Hepatocyte (in vitro differentiated cells): ENCODE data around the gene NCAPG.

Experiments
- EZH2 ChIP-seq: fragments of 200-600 bp; sonication (generic); IDR thresholded peaks from 2 replicates; pipeline ENCODE4 v1.6.1; 2016; ENCODE audit warnings: antibody characterized with exemption, mild to moderate bottlenecking, borderline replicate concordance
- EZH2phosphoT487 ChIP-seq: fragments of 200-600 bp; sonication (generic); IDR thresholded peaks from one replicate; pipeline ENCODE4 v1.6.1; 2018; ENCODE audit warnings: antibody characterized with exemption, mild to moderate bottlenecking, low read depth, moderate library complexity; ENCODE audit not compliant: unreplicated experiment, severe bottlenecking
- TF ChIP-seq, protein P1 (sequence below): fragments of 200-600 bp; sonication (generic); IDR thresholded peaks from 2 replicates; pipeline ENCODE4 v1.5.1; 2016; ENCODE audit warnings: antibody characterized with exemption, mild to moderate bottlenecking; ENCODE audit not compliant: poor library complexity

DNA sequence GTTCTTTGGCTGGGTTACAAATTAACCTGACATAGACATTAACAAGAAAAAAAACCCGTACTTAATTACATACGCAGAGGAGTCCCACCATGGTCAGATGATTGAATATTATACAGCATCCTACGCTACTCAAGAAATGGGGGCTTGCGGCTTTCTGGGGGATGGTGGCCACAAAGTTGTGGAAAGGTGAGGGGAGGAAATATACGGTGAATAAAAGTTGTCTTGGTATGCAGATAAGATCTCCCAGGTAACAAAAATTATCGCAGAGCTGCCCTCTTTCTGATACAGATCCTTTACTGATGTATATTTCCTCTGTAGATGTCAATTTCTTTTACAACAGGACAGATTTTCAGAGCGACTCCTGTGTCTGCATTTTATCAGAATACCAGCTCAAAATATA lies 1.1 kb upstream of the NCAPG start:
- TF ChIP-seq EZH2 (no peak), EZH2phosphoT487 (no peak)
- TF ChIP-seq, protein P1, sequence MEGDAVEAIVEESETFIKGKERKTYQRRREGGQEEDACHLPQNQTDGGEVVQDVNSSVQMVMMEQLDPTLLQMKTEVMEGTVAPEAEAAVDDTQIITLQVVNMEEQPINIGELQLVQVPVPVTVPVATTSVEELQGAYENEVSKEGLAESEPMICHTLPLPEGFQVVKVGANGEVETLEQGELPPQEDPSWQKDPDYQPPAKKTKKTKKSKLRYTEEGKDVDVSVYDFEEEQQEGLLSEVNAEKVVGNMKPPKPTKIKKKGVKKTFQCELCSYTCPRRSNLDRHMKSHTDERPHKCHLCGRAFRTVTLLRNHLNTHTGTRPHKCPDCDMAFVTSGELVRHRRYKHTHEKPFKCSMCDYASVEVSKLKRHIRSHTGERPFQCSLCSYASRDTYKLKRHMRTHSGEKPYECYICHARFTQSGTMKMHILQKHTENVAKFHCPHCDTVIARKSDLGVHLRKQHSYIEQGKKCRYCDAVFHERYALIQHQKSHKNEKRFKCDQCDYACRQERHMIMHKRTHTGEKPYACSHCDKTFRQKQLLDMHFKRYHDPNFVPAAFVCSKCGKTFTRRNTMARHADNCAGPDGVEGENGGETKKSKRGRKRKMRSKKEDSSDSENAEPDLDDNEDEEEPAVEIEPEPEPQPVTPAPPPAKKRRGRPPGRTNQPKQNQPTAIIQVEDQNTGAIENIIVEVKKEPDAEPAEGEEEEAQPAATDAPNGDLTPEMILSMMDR: no peak
